ENCODE measurements around the gene HNMT. TPM values are rescaled to one million over a fixed set of nuclear protein-coding genes. Genes with fewer than 3 reads are reported as not detected.

HNMT gene
- total RNA-seq, 1 experiment from 2014 or later = 56.5 TPM

DNA sequence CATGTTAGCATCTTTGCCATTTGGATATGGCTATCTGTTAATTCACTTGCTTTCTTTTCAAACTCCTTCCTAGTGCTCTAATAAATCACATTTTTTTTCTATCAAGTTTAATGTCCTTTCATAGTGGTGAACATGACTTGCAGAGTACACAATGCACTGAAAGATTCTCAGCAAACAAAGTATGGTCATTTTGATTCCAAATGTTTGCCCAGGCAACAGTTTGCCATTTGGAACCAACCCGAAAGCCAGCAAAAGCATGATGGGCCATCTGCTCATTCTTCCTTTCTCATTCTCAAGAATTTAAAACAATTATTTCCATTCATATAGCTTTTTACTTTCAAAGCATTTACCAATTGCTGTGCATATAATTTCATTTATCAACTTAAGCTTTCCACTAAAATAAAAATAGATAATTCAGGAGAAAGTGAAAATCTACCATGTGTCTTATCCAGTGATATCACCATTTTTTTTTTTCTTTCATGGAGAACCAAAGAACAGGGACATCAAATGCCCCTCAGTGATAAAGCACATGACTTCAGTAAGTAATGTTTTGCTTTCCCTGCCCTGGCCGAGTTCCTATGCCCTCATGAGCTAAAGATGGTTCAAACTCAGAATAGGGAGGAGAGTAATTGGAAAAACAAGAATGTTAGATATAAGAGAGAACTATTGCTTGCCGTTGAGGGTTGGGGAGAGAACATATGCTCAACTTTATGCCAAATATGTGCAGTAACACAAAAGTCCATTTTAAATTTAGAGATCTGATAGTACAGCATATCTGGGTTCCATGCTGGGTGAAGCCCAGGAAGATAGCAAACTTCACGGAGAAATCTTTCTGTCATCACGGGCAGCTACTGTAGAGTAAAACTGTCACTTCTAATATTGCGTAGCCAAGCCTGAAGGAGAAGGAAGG lies 62.1 kb downstream of the HNMT start:
- H3K4me3 Mint-ChIP-seq (ENCODE audit: low read depth, unreplicated experiment) = no peak overlapping the region
- CTCF ChIA-PET = interaction anchor here (0.7 kb wide), 1 partner anchor 64 kb away, joined by 3 read pairs; no protein-coding TSS in a partner anchor
- H3K27ac Mint-ChIP-seq (ENCODE audit: unreplicated experiment) = no peak overlapping the region
- H3K4me1 Mint-ChIP-seq (ENCODE audit: low read depth, unreplicated experiment) = no peaks in the 10 kb centered on the region
- no peaks in the 10 kb centered on the region for H3K36me3 Mint-ChIP-seq (ENCODE audit: insufficient read depth, unreplicated experiment)
- no TSS peak for BruUV-seq (replicated peaks)
- TF ChIP-seq, protein P1, sequence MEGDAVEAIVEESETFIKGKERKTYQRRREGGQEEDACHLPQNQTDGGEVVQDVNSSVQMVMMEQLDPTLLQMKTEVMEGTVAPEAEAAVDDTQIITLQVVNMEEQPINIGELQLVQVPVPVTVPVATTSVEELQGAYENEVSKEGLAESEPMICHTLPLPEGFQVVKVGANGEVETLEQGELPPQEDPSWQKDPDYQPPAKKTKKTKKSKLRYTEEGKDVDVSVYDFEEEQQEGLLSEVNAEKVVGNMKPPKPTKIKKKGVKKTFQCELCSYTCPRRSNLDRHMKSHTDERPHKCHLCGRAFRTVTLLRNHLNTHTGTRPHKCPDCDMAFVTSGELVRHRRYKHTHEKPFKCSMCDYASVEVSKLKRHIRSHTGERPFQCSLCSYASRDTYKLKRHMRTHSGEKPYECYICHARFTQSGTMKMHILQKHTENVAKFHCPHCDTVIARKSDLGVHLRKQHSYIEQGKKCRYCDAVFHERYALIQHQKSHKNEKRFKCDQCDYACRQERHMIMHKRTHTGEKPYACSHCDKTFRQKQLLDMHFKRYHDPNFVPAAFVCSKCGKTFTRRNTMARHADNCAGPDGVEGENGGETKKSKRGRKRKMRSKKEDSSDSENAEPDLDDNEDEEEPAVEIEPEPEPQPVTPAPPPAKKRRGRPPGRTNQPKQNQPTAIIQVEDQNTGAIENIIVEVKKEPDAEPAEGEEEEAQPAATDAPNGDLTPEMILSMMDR (IDR thresholded peaks at IDR 0.05; ENCODE audit: unreplicated experiment) = no peak
- H3K27me3 Mint-ChIP-seq (ENCODE audit: unreplicated experiment) = no peaks in the 10 kb centered on the region
- intact Hi-C loops (cut with micrococcal nuclease; ENCODE audit: unreplicated experiment) = no loop called here
- no peak for DNase-seq
- no peaks in the 10 kb centered on the region for H3K9me3 Mint-ChIP-seq (ENCODE audit: low read depth, unreplicated experiment)

DNA sequence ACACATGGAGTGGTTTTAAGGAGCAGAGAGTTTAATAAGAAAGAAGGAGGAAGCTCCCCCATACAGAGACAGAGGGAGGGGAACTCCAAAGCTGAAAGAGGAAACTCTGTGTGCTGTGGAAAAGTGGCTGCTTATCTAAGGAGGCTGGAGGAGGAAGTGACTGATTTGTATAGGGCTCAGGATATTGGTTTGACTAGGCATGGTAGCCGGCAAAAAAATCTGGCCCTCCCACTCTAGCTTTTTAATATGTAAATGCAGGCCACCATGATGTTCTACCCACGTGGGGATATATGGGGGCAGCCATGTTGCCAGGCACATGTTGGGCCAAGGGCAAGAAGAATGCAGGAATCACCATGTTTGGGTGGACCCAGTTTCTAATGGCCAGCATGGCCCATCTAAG lies 64.3 kb downstream of the HNMT start:
- Mint-ChIP-seq H3K4me1 (ENCODE audit: low read depth, unreplicated experiment) (no peaks in the 10 kb centered on the region), H3K9me3 (ENCODE audit: low read depth, unreplicated experiment) (no peaks in the 10 kb centered on the region), H3K27me3 (ENCODE audit: unreplicated experiment) (no peaks in the 10 kb centered on the region), H3K36me3 (ENCODE audit: insufficient read depth, unreplicated experiment) (no peaks in the 10 kb centered on the region), H3K27ac (ENCODE audit: unreplicated experiment) (no peak overlapping the region), H3K4me3 (ENCODE audit: low read depth, unreplicated experiment) (no peak overlapping the region)
- no peak for DNase-seq
- intact Hi-C loops (cut with micrococcal nuclease; ENCODE audit: unreplicated experiment) = no loop called here
- CTCF ChIA-PET = no interaction called here
- no TSS peak for BruUV-seq (replicated peaks)
- TF ChIP-seq, protein P1 (IDR thresholded peaks at IDR 0.05; ENCODE audit: unreplicated experiment) = no peak

DNA sequence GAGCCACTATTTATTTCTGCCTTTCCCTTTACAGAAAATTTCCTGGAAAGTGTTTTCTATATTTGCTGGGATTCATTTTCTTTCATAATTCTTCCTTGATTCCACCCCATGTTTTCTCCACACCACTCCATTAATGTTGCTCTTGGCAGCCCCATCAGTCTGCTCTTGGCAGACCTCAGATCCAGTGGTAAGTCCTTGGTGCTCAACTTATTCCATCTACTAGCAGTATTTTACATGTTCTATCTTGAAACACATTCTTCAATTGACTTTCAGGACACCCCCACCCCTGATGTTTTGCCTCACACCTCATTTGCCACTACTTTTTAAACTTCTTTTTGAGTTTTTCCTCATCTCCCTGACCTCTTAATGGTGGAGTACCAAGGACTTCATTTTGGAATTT lies 65.0 kb downstream of the HNMT start:
- DNase-seq = no peak
- intact Hi-C loops (cut with micrococcal nuclease; ENCODE audit: unreplicated experiment) = no loop called here
- Mint-ChIP-seq H3K27ac (ENCODE audit: unreplicated experiment) (no peak overlapping the region), H3K9me3 (ENCODE audit: low read depth, unreplicated experiment) (no peaks in the 10 kb centered on the region), H3K4me1 (ENCODE audit: low read depth, unreplicated experiment) (no peaks in the 10 kb centered on the region), H3K36me3 (ENCODE audit: insufficient read depth, unreplicated experiment) (no peaks in the 10 kb centered on the region), H3K4me3 (ENCODE audit: low read depth, unreplicated experiment) (no peak overlapping the region), H3K27me3 (ENCODE audit: unreplicated experiment) (no peaks in the 10 kb centered on the region)
- TF ChIP-seq, protein P1 (IDR thresholded peaks at IDR 0.05; ENCODE audit: unreplicated experiment) = no peak
- no TSS peak for BruUV-seq (replicated peaks)
- CTCF ChIA-PET = no interaction called here

DNA sequence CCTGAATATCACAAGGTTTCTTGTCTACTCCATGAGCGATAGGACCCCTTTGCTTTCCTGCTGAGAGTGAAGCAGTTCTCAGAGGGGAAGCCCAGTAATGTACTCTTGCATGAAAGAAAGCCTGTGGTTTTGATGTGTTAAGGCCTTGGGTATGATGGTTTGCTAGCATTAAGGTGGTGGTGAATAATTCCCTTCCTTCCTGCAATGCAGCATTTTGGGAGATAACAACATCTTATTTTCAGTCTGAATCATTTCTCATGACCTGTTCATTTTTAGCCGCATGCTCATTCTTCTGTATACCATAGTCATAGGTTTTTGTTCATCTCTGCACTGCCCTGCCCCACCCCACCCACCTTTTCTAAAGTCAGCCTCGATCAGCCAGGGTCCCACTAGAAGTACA lies 66.2 kb downstream of the HNMT start:
- Mint-ChIP-seq H3K27ac (ENCODE audit: unreplicated experiment) (no peak overlapping the region), H3K36me3 (ENCODE audit: insufficient read depth, unreplicated experiment) (no peaks in the 10 kb centered on the region), H3K4me3 (ENCODE audit: low read depth, unreplicated experiment) (no peak overlapping the region), H3K27me3 (ENCODE audit: unreplicated experiment) (no peaks in the 10 kb centered on the region), H3K4me1 (ENCODE audit: low read depth, unreplicated experiment) (no peaks in the 10 kb centered on the region), H3K9me3 (ENCODE audit: low read depth, unreplicated experiment) (no peaks in the 10 kb centered on the region)
- TF ChIP-seq, protein P1 (IDR thresholded peaks at IDR 0.05; ENCODE audit: unreplicated experiment) = no peak
- intact Hi-C loops (cut with micrococcal nuclease; ENCODE audit: unreplicated experiment) = no loop called here
- no TSS peak for BruUV-seq (replicated peaks)
- no peak for DNase-seq
- CTCF ChIA-PET = no interaction called here

Data from Calu3 (cell line).